Measurements from ENCODE around the gene SHOC2. TPM values are rescaled to one million over a fixed set of nuclear protein-coding genes. Genes with fewer than 3 reads are reported as not detected.

SHOC2 gene
- total RNA-seq, 1 experiment from 2014 or later = 14.3 TPM

- ChIA-PET POLR2A (ENCODE audit: unreplicated experiment) (no interaction called here), CTCF (no interaction called here)
- Histone ChIP-seq H2AFZ (ENCODE audit: low read length) (no peak overlapping the region), H3K27ac (ENCODE audit: low read length) (no peak overlapping the region), H3K79me2 (ENCODE audit: low read length) (no peaks in the 10 kb centered on the region), H4K20me1 (ENCODE audit: low read length) (no peaks in the 10 kb centered on the region), H3K27me3 (ENCODE audit: low read length) (no peaks in the 10 kb centered on the region), H3K4me2 (ENCODE audit: low read length) (no peak overlapping the region), H3K4me1 (ENCODE audit: insufficient read depth, low read length) (no peaks in the 10 kb centered on the region), H3F3A (ENCODE audit: low read length, unreplicated experiment) (no peaks in the 10 kb centered on the region), H3K4me3 (ENCODE audit: low read length) (no peak overlapping the region), H3K9me3 (ENCODE audit: low read length) (no peaks in the 10 kb centered on the region), H3K36me3 (ENCODE audit: low read depth, low read length) (no peaks in the 10 kb centered on the region), H3K9ac (ENCODE audit: low read length) (no peak overlapping the region), H3K9me2 (replicated peaks; ENCODE audit: low read length) (no peaks in the 10 kb centered on the region)
- TF ChIP-seq EZH2phosphoT487 (IDR thresholded peaks at IDR 0.05; ENCODE audit: borderline replicate concordance, low read length) = no peak
- TF ChIP-seq CTCF (conservative IDR thresholded peaks at IDR 0.05; ENCODE audit: low read depth, low read length) = no peak
- no peak for TF ChIP-seq EZH2 (IDR thresholded peaks at IDR 0.05; ENCODE audit: low read length, unreplicated experiment)
- ATAC-seq (no peak), DNase-seq (no peak)
- BruUV-seq (replicated peaks) = no TSS peak
- intact Hi-C loops (cut with micrococcal nuclease) = no loop called here
Measured at GRCh38 chr10:111035542-111035941, 116.1 kb downstream of the SHOC2 start.

- TF ChIP-seq CTCF (conservative IDR thresholded peaks at IDR 0.05; ENCODE audit: low read depth, low read length) (peak; percentile 37; the same call in 1 of the 2 replicates), EZH2 (IDR thresholded peaks at IDR 0.05; ENCODE audit: low read length, unreplicated experiment) (no peak), EZH2phosphoT487 (IDR thresholded peaks at IDR 0.05; ENCODE audit: borderline replicate concordance, low read length) (no peak)
- peak; percentile 6 for DNase-seq
Measured at GRCh38 chr10:111037858-111038257, 118.5 kb downstream of the SHOC2 start.

GRCh38 chr10:111039522-111039921 is 120.1 kb downstream of the SHOC2 start:
- intact Hi-C loops (cut with micrococcal nuclease) = no loop called here

More at GRCh38 chr10:111037858-111038257, 118.5 kb downstream of the SHOC2 start:
- Histone ChIP-seq H3K36me3 (ENCODE audit: low read depth, low read length) (no peaks in the 10 kb centered on the region), H4K20me1 (ENCODE audit: low read length) (no peaks in the 10 kb centered on the region), H2AFZ (ENCODE audit: low read length) (no peak overlapping the region), H3K27me3 (ENCODE audit: low read length) (no peaks in the 10 kb centered on the region), H3K9ac (ENCODE audit: low read length) (no peak overlapping the region), H3K4me3 (ENCODE audit: low read length) (no peak overlapping the region), H3F3A (ENCODE audit: low read length, unreplicated experiment) (no peaks in the 10 kb centered on the region), H3K9me3 (ENCODE audit: low read length) (no peaks in the 10 kb centered on the region), H3K4me2 (ENCODE audit: low read length) (no peak overlapping the region), H3K27ac (ENCODE audit: low read length) (no peak overlapping the region), H3K4me1 (ENCODE audit: insufficient read depth, low read length) (no peaks in the 10 kb centered on the region), H3K9me2 (replicated peaks; ENCODE audit: low read length) (no peaks in the 10 kb centered on the region), H3K79me2 (ENCODE audit: low read length) (no peaks in the 10 kb centered on the region)
- POLR2A ChIA-PET (ENCODE audit: unreplicated experiment) = no interaction called here
- intact Hi-C loops (cut with micrococcal nuclease) = no loop called here
- CTCF ChIA-PET = no interaction called here
- BruUV-seq (replicated peaks) = no TSS peak
- no peak for ATAC-seq

More at GRCh38 chr10:111039522-111039921, 120.1 kb downstream of the SHOC2 start:
- H3K27me3 ChIP-seq (ENCODE audit: low read length) = no peaks in the 10 kb centered on the region
- no peak overlapping the region for H3K9ac ChIP-seq (ENCODE audit: low read length)
- no peak overlapping the region for H3K27ac ChIP-seq (ENCODE audit: low read length)
- H3K36me3 ChIP-seq (ENCODE audit: low read depth, low read length) = no peaks in the 10 kb centered on the region
- ChIA-PET POLR2A (ENCODE audit: unreplicated experiment) (no interaction called here), CTCF (no interaction called here)
- DNase-seq = no peak
- no peak overlapping the region for H2AFZ ChIP-seq (ENCODE audit: low read length)
- no peak for TF ChIP-seq EZH2 (IDR thresholded peaks at IDR 0.05; ENCODE audit: low read length, unreplicated experiment)
- no peak for TF ChIP-seq EZH2phosphoT487 (IDR thresholded peaks at IDR 0.05; ENCODE audit: borderline replicate concordance, low read length)
- no peak for TF ChIP-seq CTCF (conservative IDR thresholded peaks at IDR 0.05; ENCODE audit: low read depth, low read length)
- H3K79me2 ChIP-seq (ENCODE audit: low read length) = no peaks in the 10 kb centered on the region
- no TSS peak for BruUV-seq (replicated peaks)
- no peaks in the 10 kb centered on the region for H4K20me1 ChIP-seq (ENCODE audit: low read length)
- H3K9me2 ChIP-seq (replicated peaks; ENCODE audit: low read length) = no peaks in the 10 kb centered on the region
- H3K4me3 ChIP-seq (ENCODE audit: low read length) = no peak overlapping the region
- H3F3A ChIP-seq (ENCODE audit: low read length, unreplicated experiment) = no peaks in the 10 kb centered on the region
- H3K4me1 ChIP-seq (ENCODE audit: insufficient read depth, low read length) = no peaks in the 10 kb centered on the region
- H3K9me3 ChIP-seq (ENCODE audit: low read length) = no peaks in the 10 kb centered on the region
- no peak overlapping the region for H3K4me2 ChIP-seq (ENCODE audit: low read length)
- no peak for ATAC-seq

Data from PC-3 (cell line).